ENCODE results near the gene MSH4. TPM values are rescaled to one million over a fixed set of nuclear protein-coding genes. Genes with fewer than 3 reads are reported as not detected.
A peak's percentile ranks its signal among the peaks of the same experiment; 100 is the strongest.
"Not testable (repeated sequence)": the region's sequence is repeated elsewhere in the genome, so short reads cannot be mapped to it uniquely, and the experiment has no call there.

Gene MSH4
- total RNA-seq (2014; rRNA removed; shearing (Covaris generic)): 0.10 TPM in 1 of 2 replicates, not detected in the other

- no peak for DNase-seq (ENCODE audit: low read depth)
Measured at GRCh38 chr1:75796376-75797272, at the start of gene MSH4. MSH4 (plus strand) TSS chr1:75796882; CDS start chr1:75796986, 104 bp downstream.

GRCh38 chr1:75757210-75757609 is 39.5 kb upstream of the MSH4 start:
- DNase-seq (ENCODE audit: low read depth): not testable (repeated sequence)

GRCh38 chr1:75758543-75758942 is 38.1 kb upstream of the MSH4 start:
- DNase-seq (ENCODE audit: low read depth): not testable (repeated sequence)

- DNase-seq (ENCODE audit: low read depth): no peak
Measured at GRCh38 chr1:75764057-75764655, 32.5 kb upstream of the MSH4 start.

GRCh38 chr1:75765697-75766355 is 30.9 kb upstream of the MSH4 start:
- DNase-seq (ENCODE audit: low read depth): peak; percentile 58

GRCh38 chr1:75768016-75768415 is 28.7 kb upstream of the MSH4 start:
- no peak for DNase-seq (ENCODE audit: low read depth)

- no peak for DNase-seq (ENCODE audit: low read depth)
Measured at GRCh38 chr1:75770761-75771160, 25.9 kb upstream of the MSH4 start.

- DNase-seq (ENCODE audit: low read depth): no peak
Measured at GRCh38 chr1:75771978-75772377, 24.7 kb upstream of the MSH4 start.

GRCh38 chr1:75777812-75778211 is 18.9 kb upstream of the MSH4 start:
- not testable (repeated sequence) for DNase-seq (ENCODE audit: low read depth)

- not testable (repeated sequence) for DNase-seq (ENCODE audit: low read depth)
Measured at GRCh38 chr1:75778694-75779093, 18.0 kb upstream of the MSH4 start.

- DNase-seq (ENCODE audit: low read depth): not testable (repeated sequence)
Measured at GRCh38 chr1:75780183-75780582, 16.5 kb upstream of the MSH4 start.

GRCh38 chr1:75783920-75784319 is 12.8 kb upstream of the MSH4 start:
- DNase-seq (ENCODE audit: low read depth): not testable (repeated sequence)

GRCh38 chr1:75785320-75785982 is 11.2 kb upstream of the MSH4 start:
- DNase-seq (ENCODE audit: low read depth): no peak

- DNase-seq (ENCODE audit: low read depth): peak; percentile 94
Measured at GRCh38 chr1:75785983-75786853, 10.5 kb upstream of the MSH4 start, which contains the start of gene RABGGTB. RABGGTB (plus strand) TSS chr1:75786256; CDS start chr1:75786272, 16 bp downstream.

GRCh38 chr1:75786901-75787493 is 9.7 kb upstream of the MSH4 start:
- no peak for DNase-seq (ENCODE audit: low read depth)

GRCh38 chr1:75787524-75787923 is 9.2 kb upstream of the MSH4 start:
- DNase-seq (ENCODE audit: low read depth): no peak

GRCh38 chr1:75789988-75790387 is 6.7 kb upstream of the MSH4 start:
- DNase-seq (ENCODE audit: low read depth): no peak

- DNase-seq (ENCODE audit: low read depth): peak; percentile 28
Measured at GRCh38 chr1:75791022-75791421, 5.7 kb upstream of the MSH4 start.

GRCh38 chr1:75792091-75792490 is 4.6 kb upstream of the MSH4 start:
- DNase-seq (ENCODE audit: low read depth): no peak

- DNase-seq (ENCODE audit: low read depth): no peak
Measured at GRCh38 chr1:75794382-75794781, 2.3 kb upstream of the MSH4 start.
